A172 (cell line): ENCODE data around the gene RCL1. TPM values are rescaled to one million over a fixed set of nuclear protein-coding genes. Genes with fewer than 3 reads are reported as not detected.
A peak's percentile ranks its signal among the peaks of the same experiment; 100 is the strongest.
"Not testable (repeated sequence)": the region's sequence is repeated elsewhere in the genome, so short reads cannot be mapped to it uniquely, and the experiment has no call there.

Experiments used
- DNase-seq: peaks from one replicate; pipeline ENCODE4 v3.0.0-alpha.2; 2015; ENCODE audit warnings: low spot score
- total RNA-seq: library from RNA; depleted of rRNA; stranded (reverse); fragments of >200 nt; shearing (Covaris generic); gene quantifications from 2 replicates; pipeline ENCODE4 v1.2.3, GENCODE V29; 2014

The RCL1 gene
- total RNA-seq, 1 experiment from 2014 or later = 12.1 TPM

GRCh38 chr9:4783191-4783590 is 9.6 kb upstream of the RCL1 start:
- not testable (repeated sequence) for DNase-seq

GRCh38 chr9:4784403-4784802 is 8.3 kb upstream of the RCL1 start:
- DNase-seq = no peak

GRCh38 chr9:4786599-4786998 is 6.1 kb upstream of the RCL1 start:
- no peak for DNase-seq

- no peak for DNase-seq
Measured at GRCh38 chr9:4787876-4788275, 4.9 kb upstream of the RCL1 start.

GRCh38 chr9:4788703-4789102 is 4.0 kb upstream of the RCL1 start:
- DNase-seq = no peak

GRCh38 chr9:4792054-4792571 is 631 bp upstream of the RCL1 start:
- DNase-seq = peak; percentile 3

GRCh38 chr9:4793459-4794395 is 983 bp downstream of the RCL1 start:
- no peak for DNase-seq

- DNase-seq = no peak
Measured at GRCh38 chr9:4794691-4795090, 1.9 kb downstream of the RCL1 start.

- not testable (repeated sequence) for DNase-seq
Measured at GRCh38 chr9:4795108-4795507, 2.4 kb downstream of the RCL1 start.

GRCh38 chr9:4796530-4796929 is 3.8 kb downstream of the RCL1 start:
- no peak for DNase-seq

- DNase-seq = peak; percentile 23
Measured at GRCh38 chr9:4796988-4797853, 4.5 kb downstream of the RCL1 start.

- no peak for DNase-seq
Measured at GRCh38 chr9:4797854-4798150, 5.1 kb downstream of the RCL1 start.

GRCh38 chr9:4798281-4799032 is 5.7 kb downstream of the RCL1 start:
- DNase-seq = no peak

GRCh38 chr9:4799033-4799430 is 6.3 kb downstream of the RCL1 start:
- DNase-seq = no peak

GRCh38 chr9:4799775-4800174 is 7.0 kb downstream of the RCL1 start:
- no peak for DNase-seq

GRCh38 chr9:4801156-4801555 is 8.4 kb downstream of the RCL1 start:
- DNase-seq = no peak

- no peak for DNase-seq
Measured at GRCh38 chr9:4803670-4804530, 11.2 kb downstream of the RCL1 start.

- no peak for DNase-seq
Measured at GRCh38 chr9:4804531-4805016, 11.8 kb downstream of the RCL1 start.

- DNase-seq = no peak
Measured at GRCh38 chr9:4805191-4805918, 12.6 kb downstream of the RCL1 start.

- no peak for DNase-seq
Measured at GRCh38 chr9:4810565-4810964, 17.8 kb downstream of the RCL1 start.
